Brain microvascular endothelial cell (primary cell): ENCODE measurements around the gene TMEM135.

ENCODE experiments used
- DNase-seq: peaks from one replicate; pipeline ENCODE4 v3.0.0-alpha.2; 2020
- H3K27ac ChIP-seq: fragments of 250-450 bp; sonication (Bioruptor Pico); 2 replicates; pipeline ENCODE4 v1.5.1; 2020; ENCODE audit warnings: mild to moderate bottlenecking, moderate library complexity
- H3K27me3 ChIP-seq: fragments of 250-450 bp; sonication (Bioruptor Pico); replicated peaks from 2 replicates; pipeline ENCODE4 v1.5.1; 2020; ENCODE audit warnings: mild to moderate bottlenecking
- H3K36me3 ChIP-seq: fragments of 250-450 bp; sonication (Bioruptor Pico); replicated peaks from 2 replicates; pipeline ENCODE4 v1.5.1; 2020; ENCODE audit warnings: mild to moderate bottlenecking
- H3K4me3 ChIP-seq: 2 replicates; pipeline ENCODE4 v1.5.1; 2011; ENCODE audit warnings: low read depth, mild to moderate bottlenecking, control low read depth, low read length, moderate library complexity
- in situ Hi-C: cut with HindIII; loops from 2 replicates; pipeline ENCODE4 v1.10.0; 2017; ENCODE audit warnings: low sequenced_read_pairs, low pct_ligation_motif_present
- TF ChIP-seq, protein P1 (sequence below): IDR thresholded peaks from 2 replicates; pipeline ENCODE4 v1.5.1; 2011; ENCODE audit warnings: low read depth, mild to moderate bottlenecking, moderate library complexity, low read length, control low read depth, inconsistent platforms; ENCODE audit errors: missing control alignments

TMEM135 gene

DNA sequence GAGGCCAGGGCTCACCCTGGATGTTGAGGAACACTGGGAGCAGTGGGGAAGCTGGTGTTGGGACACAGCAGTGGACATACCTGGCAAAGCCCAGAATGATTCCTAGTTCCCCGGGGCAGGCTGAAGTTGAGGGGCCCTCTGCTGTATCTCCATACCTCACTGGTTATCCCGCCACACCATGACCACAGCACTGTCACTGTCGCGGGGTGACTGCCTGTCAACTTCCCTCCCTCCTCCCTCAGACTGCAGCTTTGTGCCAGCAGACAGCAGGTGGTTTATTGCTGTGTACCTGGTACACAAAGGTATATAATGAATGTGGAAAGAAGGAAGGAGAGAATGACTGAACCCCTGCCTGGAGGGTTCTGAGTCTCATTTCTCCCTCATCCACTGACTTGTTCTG is 318.7 kb downstream of the TMEM135 start:
- TF ChIP-seq, protein P1, sequence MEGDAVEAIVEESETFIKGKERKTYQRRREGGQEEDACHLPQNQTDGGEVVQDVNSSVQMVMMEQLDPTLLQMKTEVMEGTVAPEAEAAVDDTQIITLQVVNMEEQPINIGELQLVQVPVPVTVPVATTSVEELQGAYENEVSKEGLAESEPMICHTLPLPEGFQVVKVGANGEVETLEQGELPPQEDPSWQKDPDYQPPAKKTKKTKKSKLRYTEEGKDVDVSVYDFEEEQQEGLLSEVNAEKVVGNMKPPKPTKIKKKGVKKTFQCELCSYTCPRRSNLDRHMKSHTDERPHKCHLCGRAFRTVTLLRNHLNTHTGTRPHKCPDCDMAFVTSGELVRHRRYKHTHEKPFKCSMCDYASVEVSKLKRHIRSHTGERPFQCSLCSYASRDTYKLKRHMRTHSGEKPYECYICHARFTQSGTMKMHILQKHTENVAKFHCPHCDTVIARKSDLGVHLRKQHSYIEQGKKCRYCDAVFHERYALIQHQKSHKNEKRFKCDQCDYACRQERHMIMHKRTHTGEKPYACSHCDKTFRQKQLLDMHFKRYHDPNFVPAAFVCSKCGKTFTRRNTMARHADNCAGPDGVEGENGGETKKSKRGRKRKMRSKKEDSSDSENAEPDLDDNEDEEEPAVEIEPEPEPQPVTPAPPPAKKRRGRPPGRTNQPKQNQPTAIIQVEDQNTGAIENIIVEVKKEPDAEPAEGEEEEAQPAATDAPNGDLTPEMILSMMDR, result no peak
- Histone ChIP-seq H3K27ac (no peak overlapping the region), H3K36me3 (no peaks in the 10 kb centered on the region), H3K27me3 (no peaks in the 10 kb centered on the region), H3K4me3 (no peak overlapping the region)
- in situ Hi-C loops, result no loop called here
- no peak for DNase-seq

DNA sequence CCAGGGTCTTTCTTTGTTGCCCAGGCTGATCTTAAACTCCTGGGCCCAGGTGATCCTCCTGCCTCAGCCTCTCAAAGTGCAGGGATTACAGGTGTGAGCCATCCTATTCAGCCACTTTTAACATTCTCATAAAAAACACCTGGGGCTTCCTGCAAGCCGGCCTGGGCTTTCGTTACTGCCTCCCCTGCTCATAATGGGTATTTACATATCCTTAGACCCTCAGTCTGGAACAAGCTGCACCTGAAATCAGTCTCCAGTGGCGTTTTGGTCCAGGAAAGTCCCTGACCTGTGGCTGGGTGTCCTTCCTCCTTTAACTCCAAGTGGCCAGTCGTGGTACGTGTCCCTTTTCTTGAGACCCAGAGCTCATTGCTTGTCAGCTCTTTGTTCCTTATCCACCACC is 320.7 kb downstream of the TMEM135 start:
- no peak for DNase-seq
- TF ChIP-seq, protein P1, result no peak
- H3K27me3 ChIP-seq, result no peaks in the 10 kb centered on the region
- in situ Hi-C loops, result no loop called here
- H3K36me3 ChIP-seq, result no peaks in the 10 kb centered on the region
- H3K4me3 ChIP-seq, result no peak overlapping the region
- H3K27ac ChIP-seq, result no peak overlapping the region

DNA sequence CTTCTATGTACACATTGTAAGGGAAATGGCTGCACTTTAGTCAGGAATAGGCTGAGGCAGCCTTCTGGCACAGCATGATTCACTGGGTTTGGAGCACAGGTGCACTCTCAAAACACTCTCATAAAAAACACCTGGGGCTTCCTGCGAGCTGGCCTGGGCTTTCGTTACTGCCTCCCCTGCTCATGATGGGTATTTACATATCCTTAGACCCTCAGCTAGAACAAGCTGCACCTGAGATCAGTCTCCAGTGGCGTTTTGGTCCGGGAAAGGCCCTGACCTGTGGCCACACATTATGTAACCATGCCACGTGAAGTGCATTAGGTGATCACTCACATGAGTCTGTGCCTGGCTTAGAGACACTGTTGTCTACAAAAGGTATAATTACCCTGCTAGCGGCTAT is 321.7 kb downstream of the TMEM135 start:
- no peaks in the 10 kb centered on the region for H3K27me3 ChIP-seq
- no peak for DNase-seq
- TF ChIP-seq, protein P1, result no peak
- no peak overlapping the region for H3K4me3 ChIP-seq
- in situ Hi-C loops, result no loop called here
- no peaks in the 10 kb centered on the region for H3K36me3 ChIP-seq
- no peak overlapping the region for H3K27ac ChIP-seq

DNA sequence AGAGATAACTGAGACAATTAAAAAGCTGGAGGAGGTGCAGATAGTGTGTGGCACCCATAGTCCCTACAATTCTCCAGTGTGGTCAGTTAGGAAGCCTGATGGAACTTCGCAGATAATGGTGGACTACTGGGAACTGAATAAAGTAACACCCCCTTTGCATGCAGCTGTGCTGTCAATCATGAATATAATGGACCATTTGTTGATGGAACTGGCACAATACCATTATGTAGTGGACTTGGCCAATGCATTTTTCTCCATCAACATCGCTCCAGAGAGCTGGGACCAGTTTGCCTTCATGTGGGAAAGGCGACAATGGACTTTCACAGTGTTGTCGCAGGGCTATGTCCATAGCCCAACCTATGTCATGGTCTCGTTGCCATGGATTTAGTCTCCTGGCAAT is 324.2 kb downstream of the TMEM135 start:
- TF ChIP-seq, protein P1, result no peak
- in situ Hi-C loops, result no loop called here
- no peak for DNase-seq
- Histone ChIP-seq H3K27ac (no peak overlapping the region), H3K4me3 (no peak overlapping the region), H3K36me3 (no peaks in the 10 kb centered on the region), H3K27me3 (no peaks in the 10 kb centered on the region)

DNA sequence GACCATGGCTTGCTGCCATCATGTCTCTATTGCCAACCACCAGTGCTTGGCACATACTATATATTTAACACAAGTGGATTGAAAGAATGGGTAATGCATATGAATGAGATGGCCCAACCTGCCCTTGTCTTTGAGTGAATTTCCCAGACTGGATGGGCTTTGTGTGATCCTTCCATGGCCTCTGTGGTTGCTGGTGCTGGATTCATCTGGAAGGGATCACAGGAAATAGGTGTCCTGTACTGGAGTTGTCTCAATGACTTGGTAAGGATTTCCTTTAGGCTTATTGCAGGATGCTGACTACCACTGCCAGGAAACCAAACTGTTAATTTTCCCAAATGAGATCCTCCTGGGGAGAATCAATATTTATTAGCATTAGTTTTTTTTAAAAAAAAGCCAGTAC is 328.6 kb downstream of the TMEM135 start:
- no peak overlapping the region for H3K4me3 ChIP-seq
- TF ChIP-seq, protein P1, result no peak
- DNase-seq, result no peak
- H3K36me3 ChIP-seq, result no peaks in the 10 kb centered on the region
- in situ Hi-C loops, result no loop called here
- no peaks in the 10 kb centered on the region for H3K27me3 ChIP-seq
- no peak overlapping the region for H3K27ac ChIP-seq

DNA sequence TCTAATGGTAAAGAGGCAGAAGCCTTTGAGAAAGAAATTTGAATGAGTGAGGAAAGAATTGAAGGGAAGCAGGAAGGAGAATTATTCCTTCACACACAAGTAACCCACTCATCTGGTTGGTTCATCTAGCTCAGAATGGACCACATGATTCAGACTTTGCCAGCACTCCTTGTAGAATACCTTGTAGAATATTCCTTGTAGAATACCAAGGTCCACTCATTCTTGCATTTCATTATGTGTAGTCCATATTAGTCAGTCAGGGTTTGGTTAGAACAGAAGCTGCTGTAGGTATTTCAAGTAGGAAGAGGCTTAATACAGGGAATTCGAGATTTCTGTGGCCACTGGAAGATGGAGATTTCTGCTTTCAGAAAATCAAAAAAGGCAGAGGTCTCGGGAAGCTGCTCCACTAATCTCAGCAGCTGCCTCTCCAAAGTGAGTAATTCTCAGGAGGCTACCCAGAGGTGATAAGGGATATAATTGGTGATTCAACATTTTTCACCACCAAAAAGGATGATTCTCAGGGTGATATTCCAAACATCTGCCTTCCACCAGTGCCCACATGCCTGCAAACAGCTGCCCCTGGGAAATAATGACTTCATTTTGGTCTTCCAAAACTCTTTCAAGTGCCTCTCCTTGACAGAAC is 329.1 kb downstream of the TMEM135 start:
- Histone ChIP-seq H3K4me3 (no peak overlapping the region), H3K36me3 (no peaks in the 10 kb centered on the region), H3K27me3 (no peaks in the 10 kb centered on the region), H3K27ac (no peak overlapping the region)
- in situ Hi-C loops, result no loop called here
- TF ChIP-seq, protein P1, result no peak
- DNase-seq, result no peak
